Germinal center (tissue), 1 donor: ENCODE data around the gene CR1.
"Not testable (repeated sequence)": the region's sequence is repeated elsewhere in the genome, so short reads cannot be mapped to it uniquely, and the experiment has no call there.

ENCODE experiments used
- DNase-seq: peaks from one replicate; pipeline ENCODE4 v3.0.0; 2012; ENCODE audit warnings: mixed read lengths, low spot score

Gene CR1

DNA sequence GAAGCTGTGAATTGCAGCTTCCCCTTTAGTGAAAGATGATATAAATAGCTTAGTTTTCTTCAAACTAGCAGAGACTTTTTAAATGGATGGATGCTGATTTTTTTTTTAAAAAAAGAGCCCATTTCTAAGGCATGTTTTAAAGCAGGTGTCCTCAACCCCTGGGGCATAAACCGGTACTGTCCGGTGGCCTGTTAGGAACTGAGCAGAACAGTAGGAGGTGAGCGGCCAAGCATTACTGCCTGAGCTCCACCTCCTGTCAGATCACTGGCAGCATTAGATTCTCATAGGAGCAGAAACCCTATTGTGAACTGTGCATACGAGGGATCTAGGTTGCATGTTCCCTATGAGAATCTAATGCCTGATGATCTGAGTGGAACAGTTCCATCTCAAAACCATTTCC, 180.2 kb downstream of the CR1 start:
- DNase-seq, result no peak

DNA sequence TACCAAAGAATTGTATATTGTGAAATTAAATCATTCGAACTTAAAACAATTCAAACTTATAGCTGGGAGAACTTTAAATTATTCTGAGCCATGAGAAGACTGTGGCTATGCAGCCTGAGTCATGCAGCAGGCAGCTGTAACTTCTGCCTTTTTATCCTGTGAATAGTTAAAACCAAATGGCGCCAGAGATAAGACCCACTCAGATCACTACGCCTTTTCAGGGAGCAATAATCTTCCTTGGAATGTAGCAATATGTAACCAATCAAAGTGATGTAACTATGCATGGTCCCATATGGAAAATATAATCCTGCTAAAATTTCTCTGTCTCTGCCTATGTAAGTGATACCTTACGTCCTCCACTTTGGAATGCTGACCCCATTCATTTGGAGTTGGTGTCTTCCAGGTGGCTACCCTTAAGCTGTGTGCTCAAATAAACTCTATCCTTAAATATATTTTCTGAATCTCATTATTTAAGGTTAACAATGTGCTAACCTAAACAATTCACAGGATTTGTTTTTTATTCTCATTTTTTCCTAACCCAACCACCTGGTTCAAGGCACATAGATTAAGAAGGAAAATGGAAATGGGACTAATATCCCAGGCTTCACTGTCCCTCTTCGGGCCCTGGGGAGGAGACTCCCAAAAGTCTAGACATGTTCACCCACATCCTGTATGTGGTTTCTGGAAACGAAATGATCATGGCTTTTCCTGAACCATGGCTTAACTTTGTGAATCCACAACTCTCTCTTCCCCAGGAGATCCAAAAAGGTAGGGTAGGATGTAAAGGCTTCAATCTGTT, 184.8 kb downstream of the CR1 start:
- not testable (repeated sequence) for DNase-seq

GRCh38 chr1:207682872-207683434, 187.0 kb downstream of the CR1 start:
- not testable (repeated sequence) for DNase-seq

DNA sequence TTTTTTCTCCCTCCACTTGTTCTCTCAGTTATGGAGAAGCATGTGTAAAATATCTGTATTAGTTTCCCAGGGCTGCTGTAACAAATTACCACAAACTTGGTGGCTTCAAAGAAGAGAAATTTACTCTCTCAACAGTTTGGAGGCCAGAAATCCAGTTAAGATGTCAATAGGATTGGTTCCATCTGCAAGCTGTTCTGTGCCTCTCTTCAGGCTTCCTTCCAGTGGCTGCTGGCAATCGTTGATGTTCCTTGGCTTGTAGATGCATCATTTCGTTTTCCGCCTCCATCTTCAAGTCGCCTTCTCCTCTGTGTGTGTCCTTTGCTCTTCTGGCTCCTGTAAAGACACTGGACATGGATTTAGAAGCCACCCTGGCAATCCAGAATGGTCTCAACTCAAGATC, 194.6 kb downstream of the CR1 start:
- DNase-seq, result not testable (repeated sequence)

DNA sequence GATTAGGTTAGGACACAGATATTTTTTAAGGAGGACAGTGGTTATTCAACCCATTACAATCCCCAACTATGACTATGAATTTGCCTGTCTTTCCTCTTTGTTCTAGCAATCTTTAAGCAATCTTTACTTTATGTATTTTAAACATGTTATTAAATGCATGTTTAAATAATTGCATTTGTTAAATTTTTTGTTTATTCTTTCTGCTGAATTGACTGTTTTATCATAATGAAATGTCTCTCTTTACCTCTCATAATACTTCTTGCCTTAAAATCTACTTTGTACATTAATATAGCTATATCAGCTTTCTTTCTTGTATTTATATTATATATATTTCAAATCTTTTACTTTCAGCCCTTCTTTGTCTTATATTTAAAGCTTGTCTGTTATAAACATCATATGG, 195.1 kb downstream of the CR1 start:
- DNase-seq, result no peak
